ENCODE measurements around the gene TENM4. TPM values are rescaled to one million over a fixed set of nuclear protein-coding genes. Genes with fewer than 3 reads are reported as not detected.

The TENM4 gene
- total and polyA plus RNA-seq, 10 of the 15 experiments (the other 5 are each of a cell fraction or from before 2014, with no cell fraction given) = 0.03 to 0.12 (median 0.06) TPM; not detected in 7

- ATAC-seq = no peak
- no peaks in the 10 kb centered on the region; the same call in 2 of the 3 replicates for H3K9me3 ChIP-seq (replicated peaks; ENCODE audit: control insufficient read depth, insufficient read depth, low read length)
- no peaks in the 10 kb centered on the region for H3K79me2 ChIP-seq (ENCODE audit: control insufficient read depth, insufficient read depth, low read length)
- TF ChIP-seq, protein P1, sequence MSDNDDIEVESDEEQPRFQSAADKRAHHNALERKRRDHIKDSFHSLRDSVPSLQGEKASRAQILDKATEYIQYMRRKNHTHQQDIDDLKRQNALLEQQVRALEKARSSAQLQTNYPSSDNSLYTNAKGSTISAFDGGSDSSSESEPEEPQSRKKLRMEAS (IDR thresholded peaks at IDR 0.05; ENCODE audit: low read depth, low read length) = no peak
- TF ChIP-seq, protein P2, sequence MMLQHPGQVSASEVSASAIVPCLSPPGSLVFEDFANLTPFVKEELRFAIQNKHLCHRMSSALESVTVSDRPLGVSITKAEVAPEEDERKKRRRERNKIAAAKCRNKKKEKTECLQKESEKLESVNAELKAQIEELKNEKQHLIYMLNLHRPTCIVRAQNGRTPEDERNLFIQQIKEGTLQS (IDR thresholded peaks at IDR 0.05; ENCODE audit: borderline replicate concordance, extremely low read depth, low read depth, low read length) = no peak
- TF ChIP-seq POLR2AphosphoS5 (IDR thresholded peaks at IDR 0.05; ENCODE audit: low read length) = no peak
- no peak for TF ChIP-seq NFXL1 (IDR thresholded peaks at IDR 0.05; ENCODE audit: borderline replicate concordance)
- no peak for TF ChIP-seq TARDBP (IDR thresholded peaks at IDR 0.05; ENCODE audit: borderline replicate concordance)
- TF ChIP-seq MTA3 (IDR thresholded peaks at IDR 0.05; ENCODE audit: borderline replicate concordance, low read length) = no peak
- TF ChIP-seq, protein P3, sequence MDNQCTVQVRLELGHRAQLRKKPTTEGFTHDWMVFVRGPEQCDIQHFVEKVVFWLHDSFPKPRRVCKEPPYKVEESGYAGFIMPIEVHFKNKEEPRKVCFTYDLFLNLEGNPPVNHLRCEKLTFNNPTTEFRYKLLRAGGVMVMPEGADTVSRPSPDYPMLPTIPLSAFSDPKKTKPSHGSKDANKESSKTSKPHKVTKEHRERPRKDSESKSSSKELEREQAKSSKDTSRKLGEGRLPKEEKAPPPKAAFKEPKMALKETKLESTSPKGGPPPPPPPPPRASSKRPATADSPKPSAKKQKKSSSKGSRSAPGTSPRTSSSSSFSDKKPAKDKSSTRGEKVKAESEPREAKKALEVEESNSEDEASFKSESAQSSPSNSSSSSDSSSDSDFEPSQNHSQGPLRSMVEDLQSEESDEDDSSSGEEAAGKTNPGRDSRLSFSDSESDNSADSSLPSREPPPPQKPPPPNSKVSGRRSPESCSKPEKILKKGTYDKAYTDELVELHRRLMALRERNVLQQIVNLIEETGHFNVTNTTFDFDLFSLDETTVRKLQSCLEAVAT (IDR thresholded peaks at IDR 0.05) = no peak
- no peak for TF ChIP-seq CEBPB (IDR thresholded peaks at IDR 0.05; ENCODE audit: borderline replicate concordance in 1 of 2, low read depth in 2 of 2, low read length in 2 of 2)
- no peak for TF ChIP-seq FOXK2 (IDR thresholded peaks at IDR 0.05)
- no peak for TF ChIP-seq SMAD1 (IDR thresholded peaks at IDR 0.05; ENCODE audit: low read depth, partially characterized antibody)
- no peak for TF ChIP-seq IRF3 (IDR thresholded peaks at IDR 0.05)
- no peak for TF ChIP-seq TCF3 (IDR thresholded peaks at IDR 0.05; ENCODE audit: borderline replicate concordance, insufficient read depth, low read depth, low read length)
- no peak for TF ChIP-seq RAD21 (IDR thresholded peaks at IDR 0.05; ENCODE audit: insufficient read depth, low read depth, low read length)
- TF ChIP-seq STAT3 (IDR thresholded peaks at IDR 0.05; ENCODE audit: low read depth, low read length) = no peak
- no peak for TF ChIP-seq CBFB (IDR thresholded peaks at IDR 0.05; ENCODE audit: low read depth)
- H4K20me1 ChIP-seq (ENCODE audit: control insufficient read depth, insufficient read depth) = no peaks in the 10 kb centered on the region
- H3K9ac ChIP-seq (ENCODE audit: control insufficient read depth, insufficient read depth, low read length) = no peak overlapping the region
- peaks cover 0 to 2% of the 10 kb centered on the region in 2 experiments; a peak in 2 of 4 replicates for H3K27me3 ChIP-seq (replicated peaks in 1 of 2; ENCODE audit: control insufficient read depth in 2 of 2, insufficient read depth in 2 of 2, low read length in 1 of 2)
- BruUV-seq (replicated peaks) = no TSS peak
- FAIRE-seq = no peak
- intact Hi-C loops (cut with micrococcal nuclease; ENCODE audit: unreplicated experiment) (no loop called here), in situ Hi-C loops (cut with MboI) (no loop called here)
- RAD21 ChIA-PET (ENCODE audit: unreplicated experiment) = no interaction called here
- WGBS (ENCODE audit: insufficient coverage, insufficient replicate concordance, low lambda C conversion rate, missing lambda C conversion rate) = 6% methylated on average over 3 of the region's 3 CpGs
- H3K4me3 ChIP-seq = no peak overlapping the region
- POLR2A ChIA-PET = no interaction called here
- no peak overlapping the region for H2AFZ ChIP-seq (ENCODE audit: control insufficient read depth, low read depth, low read length)
- DNase-seq (ENCODE audit: low read depth, low spot score) = no peak
- H3K4me1 ChIP-seq (ENCODE audit: control insufficient read depth, insufficient read depth, low read length) = no peaks in the 10 kb centered on the region
- H3K27ac ChIP-seq (ENCODE audit: control insufficient read depth, insufficient read depth) = no peak overlapping the region
- CTCF ChIA-PET = no interaction called here
- H3K4me2 ChIP-seq (ENCODE audit: control insufficient read depth, insufficient read depth) = no peak overlapping the region
- H3K36me3 ChIP-seq (ENCODE audit: control insufficient read depth in 2 of 2, insufficient read depth in 2 of 2, low read length in 1 of 2) = no peaks in the 10 kb centered on the region
- SMC1A ChIA-PET (ENCODE audit: uncharacterized antibody, unreplicated experiment) = no interaction called here
Observed at GRCh38 chr11:79167510-79168188, 273.2 kb downstream of the TENM4 start.
